Measurements from ENCODE around the gene NPIPB4. TPM values are rescaled to one million over a fixed set of nuclear protein-coding genes. Genes with fewer than 3 reads are reported as not detected.
"Not testable (repeated sequence)": the region's sequence is repeated elsewhere in the genome, so short reads cannot be mapped to it uniquely, and the experiment has no call there.

NPIPB4 gene
- total RNA-seq, 1 experiment from 2014 or later, result 10.7 TPM

DNA sequence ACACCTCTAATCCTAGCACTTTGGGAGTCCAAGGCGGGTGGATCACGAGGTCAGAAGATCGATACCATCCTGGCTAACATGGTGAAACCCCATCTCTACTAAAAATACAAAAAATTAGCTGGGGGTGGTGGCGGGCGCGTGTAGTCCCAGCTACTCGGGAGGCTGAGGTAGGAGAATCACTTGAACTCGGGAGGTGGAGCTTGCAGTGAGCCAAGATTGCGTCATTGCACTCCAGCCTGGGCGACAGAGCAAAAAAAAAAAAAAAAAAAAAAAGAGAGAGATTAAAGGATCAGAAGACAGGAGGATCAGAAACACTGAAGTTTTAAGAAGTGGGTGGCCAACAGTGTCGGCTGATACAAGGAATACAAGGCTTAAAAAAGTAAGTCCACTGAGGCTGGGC is 41.9 kb downstream of the NPIPB4 start:
- not testable (repeated sequence) for H3K27me3 ChIP-seq (ENCODE audit: control insufficient read depth, insufficient read depth, low read length); DNase-seq; H3K4me3 ChIP-seq (ENCODE audit: insufficient read depth, low read depth, low read length); H3K36me3 ChIP-seq (replicated peaks; ENCODE audit: control insufficient read depth, insufficient read depth, low read length)

DNA sequence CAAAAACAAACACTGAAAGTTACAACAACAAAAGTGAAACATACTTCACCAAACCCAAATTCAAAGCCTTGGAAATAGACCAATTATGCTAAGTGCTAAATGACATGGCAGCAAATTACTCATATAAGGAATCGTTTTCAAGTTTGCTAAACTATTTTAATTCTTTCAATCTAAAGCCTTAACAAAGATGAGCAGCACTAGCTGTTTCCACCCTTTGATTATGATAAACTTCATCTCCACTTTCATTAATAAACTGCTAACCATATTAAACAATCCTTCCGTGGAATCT is 55.2 kb downstream of the NPIPB4 start:
- DNase-seq; H3K27me3 ChIP-seq (ENCODE audit: control insufficient read depth, insufficient read depth, low read length); H3K4me3 ChIP-seq (ENCODE audit: insufficient read depth, low read depth, low read length); H3K36me3 ChIP-seq (replicated peaks; ENCODE audit: control insufficient read depth, insufficient read depth, low read length): not testable (repeated sequence)

DNA sequence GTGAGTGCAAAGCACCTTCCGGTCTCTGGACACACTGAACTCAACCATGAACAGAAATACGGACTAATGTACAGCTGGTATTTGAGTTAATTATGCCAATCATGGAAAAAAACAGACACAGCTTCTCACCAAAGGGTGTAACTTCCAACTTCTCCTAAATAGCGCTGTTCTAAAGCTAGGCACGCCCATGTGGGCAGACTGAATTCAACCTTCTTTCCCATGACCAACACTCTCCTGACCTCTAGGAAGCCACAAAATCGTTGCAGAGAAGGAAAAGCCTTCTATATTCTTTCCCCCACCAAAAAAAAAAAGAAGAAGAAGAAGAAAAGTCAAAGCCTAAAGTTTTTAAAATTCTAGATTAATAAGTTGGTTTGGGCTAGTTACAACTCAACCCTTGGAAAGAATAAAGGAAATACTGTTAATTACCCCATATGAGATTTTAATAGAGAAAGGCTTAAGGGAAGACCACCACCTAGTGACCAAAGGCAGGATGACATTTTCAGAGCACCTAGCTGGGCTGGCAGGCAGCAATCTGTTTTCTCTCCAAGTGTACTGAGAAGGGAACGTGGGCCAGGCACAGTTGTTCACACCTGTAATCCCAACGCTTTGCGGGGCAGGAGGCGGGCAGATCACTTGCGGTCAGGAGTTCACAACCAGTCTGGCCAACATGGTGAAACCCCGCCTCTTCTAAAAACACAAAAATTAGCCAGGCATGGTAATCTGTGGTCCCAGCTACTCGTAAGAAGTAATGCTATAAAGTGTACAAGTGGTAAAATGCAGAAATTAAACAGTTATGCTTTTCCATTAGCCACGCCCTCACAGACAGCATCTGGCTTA is 55.8 kb downstream of the NPIPB4 start:
- H3K36me3 ChIP-seq (replicated peaks; ENCODE audit: control insufficient read depth, insufficient read depth, low read length); H3K27me3 ChIP-seq (ENCODE audit: control insufficient read depth, insufficient read depth, low read length); H3K4me3 ChIP-seq (ENCODE audit: insufficient read depth, low read depth, low read length); DNase-seq: not testable (repeated sequence)

DNA sequence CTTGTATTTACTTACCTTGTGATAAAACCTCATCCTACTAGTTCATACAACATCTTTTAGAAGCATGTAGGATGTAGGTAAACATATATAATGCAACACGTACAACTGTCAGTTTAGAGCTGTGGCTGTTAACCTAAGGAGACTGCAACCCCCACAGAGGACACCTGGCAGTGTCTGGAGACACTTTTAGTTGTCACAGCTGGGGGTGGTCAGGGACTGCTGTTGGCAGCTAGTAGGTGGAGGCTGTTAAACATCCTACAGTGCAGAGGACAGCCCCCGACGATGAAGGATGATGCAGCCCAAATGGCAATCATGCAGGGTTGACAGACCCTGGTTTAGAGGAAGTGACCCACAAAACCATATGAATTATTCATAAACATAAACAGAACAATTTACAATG is 59.0 kb downstream of the NPIPB4 start:
- DNase-seq; H3K27me3 ChIP-seq (ENCODE audit: control insufficient read depth, insufficient read depth, low read length); H3K36me3 ChIP-seq (replicated peaks; ENCODE audit: control insufficient read depth, insufficient read depth, low read length); H3K4me3 ChIP-seq (ENCODE audit: insufficient read depth, low read depth, low read length): not testable (repeated sequence)

DNA sequence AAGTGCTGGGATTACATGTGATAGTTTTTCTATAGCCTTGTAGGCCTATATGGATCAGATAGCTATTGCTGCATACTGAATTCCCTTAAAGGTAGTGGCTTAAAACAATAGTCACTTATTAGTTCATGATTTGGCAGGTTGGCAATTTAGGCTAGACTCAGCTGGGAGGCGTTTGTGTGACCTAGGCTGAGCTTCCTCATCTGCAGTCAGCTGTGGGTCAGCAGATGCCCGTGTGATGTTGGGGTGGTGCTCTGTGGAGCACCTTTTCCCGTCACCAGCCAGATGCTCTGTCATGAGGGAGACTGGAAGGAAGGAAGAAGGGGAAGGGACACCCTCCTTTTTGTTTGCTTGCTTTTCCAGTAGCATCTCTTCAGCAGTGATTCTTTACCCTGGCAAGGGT is 64.2 kb downstream of the NPIPB4 start:
- H3K27me3 ChIP-seq (ENCODE audit: control insufficient read depth, insufficient read depth, low read length); H3K36me3 ChIP-seq (replicated peaks; ENCODE audit: control insufficient read depth, insufficient read depth, low read length); DNase-seq; H3K4me3 ChIP-seq (ENCODE audit: insufficient read depth, low read depth, low read length): not testable (repeated sequence)

DNA sequence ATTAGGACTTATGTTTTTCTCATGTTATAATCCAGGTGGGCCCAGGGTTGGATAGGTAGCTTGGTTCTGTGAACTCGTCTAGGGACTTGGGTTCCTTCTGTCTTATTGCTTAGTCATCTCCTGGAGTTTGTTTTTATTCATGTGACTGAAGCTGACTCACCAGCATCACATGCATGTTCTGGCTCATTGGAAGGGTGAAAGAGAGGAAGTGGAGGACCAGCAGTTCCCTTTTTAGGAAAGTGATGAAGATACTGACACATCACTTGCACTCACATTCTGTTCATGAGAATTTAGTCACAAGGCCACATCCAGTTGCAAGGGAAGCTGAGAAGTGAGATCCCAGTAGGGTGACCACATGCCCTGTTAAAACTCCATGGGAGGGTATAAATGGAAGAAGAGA is 67.0 kb downstream of the NPIPB4 start:
- not testable (repeated sequence) for H3K4me3 ChIP-seq (ENCODE audit: insufficient read depth, low read depth, low read length); DNase-seq; H3K27me3 ChIP-seq (ENCODE audit: control insufficient read depth, insufficient read depth, low read length); H3K36me3 ChIP-seq (replicated peaks; ENCODE audit: control insufficient read depth, insufficient read depth, low read length)

Other genes with a start within 250 kb of the NPIPB4 start
- not detected in 2 replicates for gene IGSF6, start 205.1 kb downstream of the NPIPB4 start, total RNA-seq (2014; rRNA removed; shearing (Covaris generic))
- gene OTOA, start 193.8 kb downstream of the NPIPB4 start, total RNA-seq (2014; rRNA removed; shearing (Covaris generic)), result not detected in 2 replicates
- 224 and 231 TPM in 2 replicates for gene UQCRC2, start 95.6 kb upstream of the NPIPB4 start, total RNA-seq (2014; rRNA removed; shearing (Covaris generic))
- gene PDZD9, start 143.4 kb upstream of the NPIPB4 start, total RNA-seq (2014; rRNA removed; shearing (Covaris generic)), result not detected in 2 replicates
- 7.2 and 11.8 TPM in 2 replicates for gene MOSMO, start 150.4 kb upstream of the NPIPB4 start, total RNA-seq (2014; rRNA removed; shearing (Covaris generic))
- 0.24 TPM in 1 of 2 replicates, not detected in the other for gene VWA3A, start 234.8 kb upstream of the NPIPB4 start, total RNA-seq (2014; rRNA removed; shearing (Covaris generic))

All from H7 (cell line).